ENCODE measurements around the gene PNMA6F. TPM values are rescaled to one million over a fixed set of nuclear protein-coding genes. Genes with fewer than 3 reads are reported as not detected.

Gene PNMA6F
- total RNA-seq, 2 donors from 2014 or later = not detected

- WGBS, 2 experiments (ENCODE audit: insufficient coverage in 1 of 2, insufficient read length in 1 of 2) = 92 to 96% methylated on average over 2 to 8 of the region's 8 CpGs
- no peak overlapping the region for H3K27ac Mint-ChIP-seq
- H3K4me1 Mint-ChIP-seq = peaks cover 6% of the 10 kb centered on the region
- no peak for DNase-seq
- no peaks in the 10 kb centered on the region for H3K27me3 Mint-ChIP-seq (ENCODE audit: insufficient read depth)
- H3K9me3 Mint-ChIP-seq = peaks cover 80% of the 10 kb centered on the region
- TF ChIP-seq CTCF (conservative IDR thresholded peaks at IDR 0.05) = no peak
- H3K27ac ChIP-seq (ENCODE audit: low read depth, low read length) = no peak overlapping the region
- H3K9me3 ChIP-seq (ENCODE audit: control insufficient read depth, low read length) = no peaks in the 10 kb centered on the region
- H3K4me3 Mint-ChIP-seq = no peak overlapping the region
- H3K36me3 ChIP-seq (ENCODE audit: control insufficient read depth, insufficient read depth, low read length) = peaks cover 25% of the 10 kb centered on the region
- no peak overlapping the region for H3K9ac ChIP-seq (ENCODE audit: extremely low read depth, low read length, poor library complexity, severe bottlenecking)
- H3K4me1 ChIP-seq (ENCODE audit: control insufficient read depth, insufficient read depth, low read length) = no peaks in the 10 kb centered on the region
- no peaks in the 10 kb centered on the region for H3K27me3 ChIP-seq (ENCODE audit: control insufficient read depth, insufficient read depth, low read length, poor library complexity, severe bottlenecking)
- peaks cover 43% of the 10 kb centered on the region for H3K36me3 Mint-ChIP-seq (ENCODE audit: low read depth)
- no peak overlapping the region for H3K4me3 ChIP-seq (ENCODE audit: low read length)
Measured at GRCh38 chrX:153348421-153348820, 26.9 kb upstream of the PNMA6F start.

GRCh38 chrX:153347530-153347929 is 26.0 kb upstream of the PNMA6F start:
- Histone ChIP-seq H3K27ac (ENCODE audit: low read depth, low read length) (no peak overlapping the region), H3K4me3 (ENCODE audit: low read length) (no peak overlapping the region), H3K27me3 (ENCODE audit: control insufficient read depth, insufficient read depth, low read length, poor library complexity, severe bottlenecking) (no peaks in the 10 kb centered on the region), H3K36me3 (ENCODE audit: control insufficient read depth, insufficient read depth, low read length) (peaks cover 25% of the 10 kb centered on the region), H3K9me3 (ENCODE audit: control insufficient read depth, low read length) (no peaks in the 10 kb centered on the region), H3K4me1 (ENCODE audit: control insufficient read depth, insufficient read depth, low read length) (no peaks in the 10 kb centered on the region), H3K9ac (ENCODE audit: extremely low read depth, low read length, poor library complexity, severe bottlenecking) (no peak overlapping the region)
- H3K9me3 Mint-ChIP-seq = peaks cover 81% of the 10 kb centered on the region
- H3K27ac Mint-ChIP-seq = no peak overlapping the region
- no peaks in the 10 kb centered on the region for H3K27me3 Mint-ChIP-seq (ENCODE audit: insufficient read depth)
- H3K36me3 Mint-ChIP-seq (ENCODE audit: low read depth) = peaks cover 47% of the 10 kb centered on the region
- H3K4me3 Mint-ChIP-seq = no peak overlapping the region
- DNase-seq = no peak
- 94 to 95% methylated on average over 10 to 38 of the region's 38 CpGs for WGBS, 2 experiments (ENCODE audit: insufficient coverage in 1 of 2, insufficient read length in 1 of 2)
- TF ChIP-seq CTCF (conservative IDR thresholded peaks at IDR 0.05) = no peak
- H3K4me1 Mint-ChIP-seq = peaks cover 5% of the 10 kb centered on the region

- WGBS, 2 experiments (ENCODE audit: insufficient coverage in 1 of 2, insufficient read length in 1 of 2) = 78 to 100% methylated on average over 2 of the region's 2 CpGs
- H3K36me3 ChIP-seq (ENCODE audit: control insufficient read depth, insufficient read depth, low read length) = peaks cover 29% of the 10 kb centered on the region
- no peak overlapping the region for H3K9ac ChIP-seq (ENCODE audit: extremely low read depth, low read length, poor library complexity, severe bottlenecking)
- no peaks in the 10 kb centered on the region for H3K4me1 ChIP-seq (ENCODE audit: control insufficient read depth, insufficient read depth, low read length)
- H3K27me3 Mint-ChIP-seq (ENCODE audit: insufficient read depth) = no peaks in the 10 kb centered on the region
- H3K27ac ChIP-seq (ENCODE audit: low read depth, low read length) = no peak overlapping the region
- H3K36me3 Mint-ChIP-seq (ENCODE audit: low read depth) = peaks cover 61% of the 10 kb centered on the region
- peaks cover 86% of the 10 kb centered on the region for H3K9me3 Mint-ChIP-seq
- H3K4me3 Mint-ChIP-seq = no peak overlapping the region
- no peaks in the 10 kb centered on the region for H3K9me3 ChIP-seq (ENCODE audit: control insufficient read depth, low read length)
- no peak for TF ChIP-seq CTCF (conservative IDR thresholded peaks at IDR 0.05)
- no peaks in the 10 kb centered on the region for H3K4me1 Mint-ChIP-seq
- H3K4me3 ChIP-seq (ENCODE audit: low read length) = no peak overlapping the region
- no peak for DNase-seq
- no peak overlapping the region for H3K27ac Mint-ChIP-seq
- H3K27me3 ChIP-seq (ENCODE audit: control insufficient read depth, insufficient read depth, low read length, poor library complexity, severe bottlenecking) = no peaks in the 10 kb centered on the region
Measured at GRCh38 chrX:153343674-153344073, 22.1 kb upstream of the PNMA6F start.
